Astrocyte of the cerebellum (primary cell): Measurements from ENCODE around the gene MTMR12.
"Not testable (repeated sequence)": the region's sequence is repeated elsewhere in the genome, so short reads cannot be mapped to it uniquely, and the experiment has no call there.

ENCODE experiments used
- DNase-seq: peaks from one replicate; pipeline ENCODE4 v3.0.0-alpha.2; 2011; ENCODE audit warnings: low read depth
- H3K4me3 ChIP-seq: 2 replicates; pipeline ENCODE4 v1.5.1; 2011; ENCODE audit warnings: mild to moderate bottlenecking, low read depth, low read length, moderate library complexity
- CTCF ChIP-seq: IDR thresholded peaks from 2 replicates; pipeline ENCODE4 v1.5.1; 2012; ENCODE audit warnings: low read length, low read depth, moderate library complexity, mild to moderate bottlenecking; ENCODE audit errors: missing control alignments
- in situ Hi-C: cut with HindIII; loops from 2 replicates; pipeline ENCODE4 v1.10.0; 2017; ENCODE audit warnings: low sequenced_read_pairs

MTMR12 gene

GRCh38 chr5:32319926-32320543 is 7.3 kb upstream of the MTMR12 start:
- no peak for TF ChIP-seq CTCF
- no peak overlapping the region for H3K4me3 ChIP-seq
- in situ Hi-C loops: no loop called here
- no peak for DNase-seq

DNA sequence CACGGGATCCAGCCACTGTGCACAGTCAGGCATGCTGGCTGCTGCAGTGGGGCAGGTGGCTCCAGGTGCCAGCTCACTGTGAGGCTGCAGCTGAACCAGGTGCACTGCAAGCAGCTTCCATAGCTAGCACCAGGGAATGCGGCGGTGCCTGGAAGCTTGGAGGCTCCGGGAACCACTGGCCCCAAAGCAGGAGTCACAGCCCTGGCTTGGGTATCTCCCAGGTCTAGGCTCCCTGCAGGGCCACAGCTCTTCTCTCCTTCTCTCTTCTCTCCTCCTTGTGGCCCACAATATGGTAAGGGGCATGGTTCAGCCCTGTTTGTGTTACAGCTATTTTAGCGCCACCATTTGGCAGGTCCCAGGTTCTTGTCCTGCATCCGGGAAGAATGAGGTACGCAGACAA is 6.7 kb upstream of the MTMR12 start:
- H3K4me3 ChIP-seq: no peak overlapping the region
- no peak for DNase-seq
- no peak for TF ChIP-seq CTCF
- in situ Hi-C loops: no loop called here

DNA sequence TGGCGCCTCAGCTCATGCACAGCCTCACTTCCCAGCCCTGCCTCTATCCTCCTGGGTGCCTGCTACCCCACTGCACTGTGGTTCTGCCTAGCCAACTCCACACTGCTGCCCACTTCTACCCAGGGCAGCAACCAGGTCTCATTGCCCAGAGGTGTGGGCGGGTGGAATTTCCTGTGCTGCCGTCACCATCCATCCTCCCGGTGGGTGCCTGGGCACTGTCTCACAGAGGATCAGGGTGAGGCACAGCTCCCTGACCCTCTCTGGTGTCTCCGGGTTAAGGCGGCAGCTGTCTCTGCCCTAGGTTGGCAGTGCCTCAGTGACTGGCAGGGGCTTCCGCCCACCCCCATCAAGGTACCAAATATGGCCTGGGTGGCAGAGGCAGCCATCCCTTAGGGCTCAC is 4.3 kb upstream of the MTMR12 start:
- DNase-seq: no peak
- no peak overlapping the region for H3K4me3 ChIP-seq
- no peak for TF ChIP-seq CTCF
- in situ Hi-C loops: no loop called here

GRCh38 chr5:32315221-32316014 is 2.7 kb upstream of the MTMR12 start:
- in situ Hi-C loops: no loop called here
- no peak overlapping the region for H3K4me3 ChIP-seq
- no peak for DNase-seq
- TF ChIP-seq CTCF: no peak

- no peak for TF ChIP-seq CTCF
- in situ Hi-C loops: no loop called here
- DNase-seq: no peak
- no peak overlapping the region for H3K4me3 ChIP-seq
Measured at GRCh38 chr5:32314658-32315057, 1.9 kb upstream of the MTMR12 start.

- H3K4me3 ChIP-seq, DNase-seq, in situ Hi-C loops: not testable (repeated sequence)
Measured at GRCh38 chr5:32314152-32314488, 1.4 kb upstream of the MTMR12 start.

GRCh38 chr5:32312197-32312594 is 543 bp downstream of the MTMR12 start:
- H3K4me3 ChIP-seq: peak overlapping the region; percentile 69
- peak; percentile 19 for DNase-seq
- TF ChIP-seq CTCF: no peak
- in situ Hi-C loops: no loop called here
